AG09319 (cell line): ENCODE measurements around the gene ZBTB9.

Source experiments
- DNase-seq: peaks from one replicate; pipeline ENCODE4 v3.0.0-alpha.2; 2010; ENCODE audit warnings: low read depth; ENCODE audit errors: extremely low read depth
- TF ChIP-seq, protein P1 (sequence below): IDR thresholded peaks from 2 replicates; pipeline ENCODE4 v1.5.1; 2011; ENCODE audit warnings: low read depth, mild to moderate bottlenecking, inconsistent platforms, low read length, moderate library complexity

The ZBTB9 gene

DNA sequence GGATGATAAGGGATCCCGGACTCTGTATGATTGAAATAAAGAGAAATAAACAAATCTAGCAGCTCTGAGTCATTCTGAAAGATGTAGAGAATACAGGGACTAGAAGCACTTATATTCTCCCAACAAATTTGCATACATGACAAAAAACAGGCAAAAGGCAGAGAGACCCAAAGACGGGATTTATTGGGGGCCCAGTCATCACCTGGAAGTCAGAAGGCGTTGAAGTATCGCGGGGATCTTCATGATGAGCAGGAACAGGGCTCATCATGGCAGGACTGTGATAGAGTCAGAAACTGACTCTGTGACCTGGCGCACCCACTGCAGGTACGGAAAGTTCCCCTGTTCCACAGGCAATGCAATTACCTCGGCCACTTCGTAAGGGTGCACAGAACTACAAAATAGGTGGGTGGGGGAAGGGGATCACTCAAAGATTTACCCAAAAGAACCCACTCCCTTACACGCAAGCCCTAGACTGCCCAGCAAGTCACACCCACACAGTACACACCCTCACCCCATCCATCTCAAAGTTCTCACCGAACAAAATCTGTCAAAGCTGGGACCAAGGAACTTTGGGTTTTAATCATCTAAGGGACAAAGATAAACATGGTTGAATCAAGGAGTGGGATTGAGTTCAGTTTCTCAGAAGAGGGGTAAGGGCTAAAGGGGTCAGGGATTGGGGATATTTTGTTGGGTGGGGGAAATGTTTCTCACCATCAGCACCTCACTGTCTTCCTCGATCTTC, 37.8 kb upstream of the ZBTB9 start:
- no peak for DNase-seq
- TF ChIP-seq, protein P1, sequence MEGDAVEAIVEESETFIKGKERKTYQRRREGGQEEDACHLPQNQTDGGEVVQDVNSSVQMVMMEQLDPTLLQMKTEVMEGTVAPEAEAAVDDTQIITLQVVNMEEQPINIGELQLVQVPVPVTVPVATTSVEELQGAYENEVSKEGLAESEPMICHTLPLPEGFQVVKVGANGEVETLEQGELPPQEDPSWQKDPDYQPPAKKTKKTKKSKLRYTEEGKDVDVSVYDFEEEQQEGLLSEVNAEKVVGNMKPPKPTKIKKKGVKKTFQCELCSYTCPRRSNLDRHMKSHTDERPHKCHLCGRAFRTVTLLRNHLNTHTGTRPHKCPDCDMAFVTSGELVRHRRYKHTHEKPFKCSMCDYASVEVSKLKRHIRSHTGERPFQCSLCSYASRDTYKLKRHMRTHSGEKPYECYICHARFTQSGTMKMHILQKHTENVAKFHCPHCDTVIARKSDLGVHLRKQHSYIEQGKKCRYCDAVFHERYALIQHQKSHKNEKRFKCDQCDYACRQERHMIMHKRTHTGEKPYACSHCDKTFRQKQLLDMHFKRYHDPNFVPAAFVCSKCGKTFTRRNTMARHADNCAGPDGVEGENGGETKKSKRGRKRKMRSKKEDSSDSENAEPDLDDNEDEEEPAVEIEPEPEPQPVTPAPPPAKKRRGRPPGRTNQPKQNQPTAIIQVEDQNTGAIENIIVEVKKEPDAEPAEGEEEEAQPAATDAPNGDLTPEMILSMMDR: no peak

DNA sequence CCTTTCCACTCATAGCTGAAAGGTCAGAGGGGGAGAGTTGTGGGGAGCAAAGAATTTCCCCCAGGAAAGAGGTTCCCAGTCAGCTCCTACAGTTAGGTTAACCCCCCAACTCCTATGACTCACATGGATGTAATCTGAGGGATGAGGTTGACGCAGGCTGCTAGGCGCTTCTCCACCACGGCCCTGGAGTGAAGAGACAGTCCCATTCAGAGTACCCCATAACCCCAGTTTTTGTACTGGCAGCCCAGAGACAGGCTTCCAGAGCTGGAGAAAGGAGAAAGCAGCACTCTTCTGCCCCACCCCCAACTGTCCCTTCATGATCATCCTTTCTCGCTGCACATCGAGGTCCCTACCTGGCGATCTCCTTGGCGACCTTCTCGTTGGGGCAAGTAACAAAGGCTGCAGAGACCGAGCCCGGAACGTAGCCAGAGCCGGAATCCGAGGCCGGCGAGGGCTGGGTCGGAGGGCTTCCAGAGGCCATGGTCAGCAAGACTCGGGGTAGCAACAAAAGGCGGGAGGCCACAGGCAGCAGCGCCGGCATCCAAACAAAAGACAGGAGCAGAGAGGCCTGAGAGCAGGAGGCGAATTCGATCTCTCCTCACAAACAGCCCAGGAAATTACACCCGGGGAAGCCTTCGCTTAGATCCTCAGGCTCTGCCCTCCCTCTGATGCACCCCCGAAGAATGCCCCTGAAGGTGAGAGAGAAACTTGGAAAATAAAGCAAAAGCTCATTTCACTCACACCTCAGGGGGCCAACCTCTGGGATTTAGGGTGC, 37.1 kb upstream of the ZBTB9 start:
- DNase-seq: no peak

DNA sequence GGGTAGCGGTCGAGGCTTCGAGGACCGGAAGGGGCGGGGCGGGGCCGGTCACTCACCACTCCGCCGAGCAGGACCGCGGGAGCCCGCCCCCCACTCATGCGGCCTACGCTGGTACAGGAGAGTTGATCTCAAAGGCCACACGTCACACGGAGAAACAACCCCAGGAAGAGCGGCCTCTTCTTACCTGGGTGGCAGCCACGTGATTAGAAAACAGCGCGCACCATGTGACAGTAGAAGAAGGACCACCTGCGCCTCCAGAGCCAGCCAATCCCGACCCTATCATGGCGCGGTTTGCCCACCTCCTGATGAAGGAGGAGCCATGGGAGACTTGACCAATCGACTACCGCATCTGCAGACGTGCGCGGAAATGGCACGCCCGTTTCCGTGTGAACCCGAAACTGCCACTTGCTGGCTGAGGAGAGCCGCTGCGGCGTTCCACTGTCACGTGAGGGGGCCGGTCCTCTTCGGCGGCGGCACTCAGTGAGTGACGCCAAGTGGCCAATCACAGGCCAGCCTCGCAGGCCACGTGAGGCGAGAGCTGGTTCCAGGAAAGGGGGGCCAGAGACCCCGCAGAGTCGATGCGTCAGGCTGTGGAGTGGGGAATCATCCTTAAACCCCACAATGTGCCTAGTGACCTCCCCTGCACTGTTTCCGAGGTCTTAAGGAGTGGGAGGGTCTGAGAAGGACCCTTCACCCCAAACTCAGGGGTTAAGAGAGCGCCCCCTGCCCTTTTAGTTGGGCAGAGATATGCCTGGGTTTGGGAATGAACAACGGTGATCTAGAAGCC, 36.3 kb upstream of the ZBTB9 start, which contains the start of gene CUTA:
CUTA (minus strand) TSS at position 205 of the 787 bp plus-strand sequence; CDS start at position 98, 107 bp downstream.
- TF ChIP-seq, protein P1: peak; percentile 24
- DNase-seq: peak; percentile 99

More for the DNA sequence above, 37.1 kb upstream of the ZBTB9 start:
- TF ChIP-seq, protein P1: no peak

DNA sequence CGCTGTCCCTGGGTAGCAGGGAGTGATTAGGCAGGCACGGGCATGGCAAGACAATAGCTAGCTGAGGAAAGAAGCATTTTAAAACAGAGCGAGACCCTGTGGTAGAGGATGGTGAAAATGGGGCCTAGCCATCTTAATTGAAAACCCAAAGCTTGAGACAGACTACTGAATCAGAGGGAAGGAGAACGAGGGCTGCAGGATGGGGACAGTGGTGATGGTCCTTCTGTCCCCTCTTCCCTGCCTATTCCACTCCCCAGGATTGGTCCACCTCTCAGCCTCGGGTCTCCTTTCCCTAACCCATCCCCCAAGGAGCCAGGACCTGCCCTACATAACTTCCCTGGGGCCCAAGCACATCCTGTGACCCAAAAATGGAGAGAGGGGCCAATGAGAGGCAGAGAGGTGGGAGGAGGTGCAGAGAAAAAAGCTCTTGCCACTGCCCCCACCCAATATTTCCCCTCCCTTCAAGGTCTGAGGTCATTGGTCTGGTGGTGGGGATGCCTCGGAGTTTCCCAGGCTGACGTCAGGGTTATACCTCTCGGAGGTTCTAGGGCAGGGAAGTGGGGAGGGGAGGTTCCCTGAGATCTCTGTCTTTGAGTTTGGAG, 35.6 kb upstream of the ZBTB9 start:
- TF ChIP-seq, protein P1: no peak
- no peak for DNase-seq

DNA sequence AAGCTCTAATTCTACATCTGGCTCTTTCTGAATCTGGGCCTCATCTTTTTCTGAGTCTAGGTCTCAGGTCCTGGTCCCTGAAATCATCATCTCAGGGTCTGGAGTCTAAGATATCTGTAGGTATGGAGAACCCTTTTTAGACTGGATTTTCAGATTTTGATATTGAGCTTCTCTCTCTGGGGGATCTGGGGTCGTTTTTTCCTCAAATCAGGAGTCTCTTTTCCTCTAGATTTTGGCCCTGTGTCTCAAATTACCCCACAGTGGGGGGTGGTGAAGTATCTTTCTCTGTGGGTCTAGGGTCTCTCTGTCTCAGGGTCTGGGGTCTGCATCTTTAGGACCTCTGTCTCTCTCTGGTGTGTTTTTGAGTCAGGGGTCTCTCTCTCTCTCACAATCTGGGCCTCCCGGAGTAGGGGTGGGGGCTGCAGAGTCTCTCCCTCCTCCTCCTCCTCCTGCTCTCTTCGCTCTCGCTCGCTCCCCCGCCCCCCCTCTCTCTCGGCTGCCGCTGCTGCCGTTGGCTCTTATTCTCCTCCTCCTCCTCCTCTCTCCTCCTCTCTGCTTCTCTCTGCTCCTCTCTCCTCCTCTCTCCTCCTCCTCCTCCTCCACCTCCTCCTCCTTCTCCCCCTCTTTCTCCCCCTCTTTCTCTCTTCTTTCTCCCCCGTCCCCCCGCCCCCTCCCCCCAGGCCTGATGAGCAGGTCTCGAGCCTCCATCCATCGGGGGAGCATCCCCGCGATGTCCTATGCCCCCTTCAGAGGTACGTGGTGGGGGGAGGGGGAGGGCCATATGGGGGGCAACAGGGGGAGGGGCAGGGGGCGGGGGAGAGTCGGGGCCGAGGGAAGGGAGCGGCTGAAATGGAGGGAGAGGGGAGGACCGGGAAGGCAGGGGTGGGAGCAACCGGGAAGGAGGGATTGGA, 34.5 kb upstream of the ZBTB9 start, which contains the start of gene SYNGAP1:
SYNGAP1 (plus strand) TSS at position 486 of the 911 bp plus-strand sequence; CDS start at position 686, 200 bp downstream.
- TF ChIP-seq, protein P1: no peak
- DNase-seq: peak; percentile 44

DNA sequence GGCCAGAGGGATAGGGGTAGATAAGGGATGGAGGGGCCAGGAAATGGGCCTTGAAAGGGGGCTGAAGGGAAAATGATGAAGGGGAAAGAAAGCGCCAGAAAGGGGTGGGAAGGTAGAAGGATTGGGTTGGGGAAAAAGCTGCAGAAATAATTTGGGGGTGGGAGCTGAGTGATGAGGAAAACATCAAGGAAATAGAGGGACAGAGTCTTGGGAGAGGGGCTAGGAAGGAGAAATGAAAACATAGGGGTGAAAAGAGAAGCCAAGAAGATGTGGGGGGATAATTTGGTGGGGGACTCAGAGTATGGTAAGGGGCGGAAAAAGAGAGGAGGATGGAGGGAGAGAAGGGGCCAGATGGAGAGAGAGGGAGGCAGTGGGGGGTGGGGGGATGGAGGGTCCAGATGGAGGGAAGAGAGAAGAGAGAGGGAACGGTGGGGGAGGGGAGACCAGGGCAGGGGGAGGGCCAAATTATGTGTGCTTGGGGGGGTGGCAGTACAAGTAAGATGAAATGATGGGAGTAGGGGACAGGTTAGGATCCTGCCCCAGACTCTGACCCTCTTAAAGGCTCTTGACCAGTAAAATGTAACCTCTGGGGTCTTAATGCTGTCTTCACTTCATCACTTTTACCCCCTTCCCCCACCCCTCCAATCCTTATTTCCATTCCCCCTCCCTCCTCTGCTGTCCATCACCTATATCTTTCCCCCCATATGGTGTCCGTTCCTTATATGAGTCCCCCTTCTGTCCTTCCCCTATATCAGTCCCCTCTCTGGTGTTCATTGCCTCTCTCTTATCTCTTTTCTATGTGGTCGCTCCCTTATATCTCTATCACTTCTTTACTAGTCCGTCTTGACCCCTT, 33.7 kb upstream of the ZBTB9 start:
- DNase-seq: no peak
- TF ChIP-seq, protein P1: no peak
